Cardiac muscle cell (in vitro differentiated cells and primary cell): ENCODE measurements around the gene NUDT14. TPM values are rescaled to one million over a fixed set of nuclear protein-coding genes. Genes with fewer than 3 reads are reported as not detected.

Experiments
- DNase-seq, 2 donors: peaks; one replicate each; pipeline versions ENCODE4 v3.0.0 to v3.0.0-alpha.2; 2010 to 2017; ENCODE audit warnings: low read depth in 1 of 2, low spot score in 1 of 2
- H3K27ac ChIP-seq: fragments of 200-600 bp; sonication (generic); 2 replicates; pipeline ENCODE4 v1.5.1; 2016
- H3K27me3 ChIP-seq: fragments of 200-600 bp; sonication (generic); 2 replicates; pipeline ENCODE4 v1.6.0; 2016; ENCODE audit warnings: control low read depth
- H3K36me3 ChIP-seq: fragments of 200-600 bp; sonication (generic); 2 replicates; pipeline ENCODE4 v1.5.1; 2016; ENCODE audit warnings: control low read depth
- H3K4me1 ChIP-seq: fragments of 200-600 bp; sonication (generic); 2 replicates; pipeline ENCODE4 v1.8.1; 2017; ENCODE audit warnings: low read depth, mild to moderate bottlenecking, mixed run types
- H3K4me3 ChIP-seq: fragments of 200-600 bp; sonication (generic); 2 replicates; pipeline ENCODE4 v1.5.1; 2016; ENCODE audit warnings: mild to moderate bottlenecking
- H3K9me3 ChIP-seq: fragments of 200-600 bp; sonication (generic); 2 replicates; pipeline ENCODE4 v1.5.1; 2017; ENCODE audit warnings: low read depth, mild to moderate bottlenecking, control low read depth
- polyA plus RNA-seq: library from polyadenylated mRNA; unstranded; fragments of >200 nt; fragmentation: Nextera tagmentation; extraction: Ambion mirVana; gene quantifications from 2 replicates; pipeline ENCODE4 v1.2.1, GENCODE V29; 2016
- total RNA-seq: library from RNA; depleted of rRNA; stranded (reverse); fragments of >200 nt; gene quantifications from 2 replicates; pipeline ENCODE4 v1.2.3, GENCODE V29; 2016
- TF ChIP-seq, protein P1 (sequence below): IDR thresholded peaks from 2 replicates; pipeline ENCODE4 v1.5.1; 2012; ENCODE audit warnings: low read depth, mild to moderate bottlenecking, low read length

NUDT14 gene
- total and polyA plus RNA-seq, 2 experiments from 2014 or later: 41.3 to 64.3 TPM

DNA sequence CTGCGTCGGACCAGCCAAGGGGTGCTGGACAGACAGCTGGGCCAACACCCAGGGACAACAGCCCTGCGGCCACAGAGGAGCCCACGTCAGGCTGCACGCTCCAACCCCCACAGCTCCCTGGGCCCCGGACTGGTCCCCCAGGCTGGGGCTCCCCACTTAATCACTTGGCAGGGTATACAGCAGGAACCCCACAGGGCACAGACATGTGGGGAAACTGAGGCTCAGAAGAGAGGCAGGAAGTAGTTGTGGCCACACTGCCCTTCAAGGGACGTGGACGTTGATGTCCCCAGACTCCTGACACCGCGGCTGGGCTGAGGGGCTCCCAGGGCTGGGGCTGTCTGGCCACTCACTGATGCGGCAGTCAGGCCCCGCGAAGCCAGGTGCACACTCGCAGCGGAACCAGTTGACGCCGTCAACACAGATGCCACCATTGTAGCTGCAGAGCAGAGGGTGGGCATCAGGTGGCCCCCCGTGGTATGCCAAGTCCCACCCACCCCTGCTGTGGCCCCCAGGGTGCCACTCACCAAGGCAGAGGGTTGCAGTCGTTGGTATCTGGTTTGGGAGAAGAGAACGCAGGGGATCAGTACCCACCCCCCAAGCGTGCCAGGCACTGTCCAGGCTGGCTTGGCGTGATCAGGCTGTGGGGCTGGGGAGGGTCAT is 34.0 kb downstream of the NUDT14 start:
- no peaks in the 10 kb centered on the region for H3K9me3 ChIP-seq
- H3K27me3 ChIP-seq: no peaks in the 10 kb centered on the region
- peaks cover 1% of the 10 kb centered on the region for H3K4me1 ChIP-seq
- DNase-seq: no peak
- no peak overlapping the region for H3K4me3 ChIP-seq
- peaks cover under 1% of the 10 kb centered on the region for H3K36me3 ChIP-seq
- no peak overlapping the region for H3K27ac ChIP-seq
- TF ChIP-seq, protein P1, sequence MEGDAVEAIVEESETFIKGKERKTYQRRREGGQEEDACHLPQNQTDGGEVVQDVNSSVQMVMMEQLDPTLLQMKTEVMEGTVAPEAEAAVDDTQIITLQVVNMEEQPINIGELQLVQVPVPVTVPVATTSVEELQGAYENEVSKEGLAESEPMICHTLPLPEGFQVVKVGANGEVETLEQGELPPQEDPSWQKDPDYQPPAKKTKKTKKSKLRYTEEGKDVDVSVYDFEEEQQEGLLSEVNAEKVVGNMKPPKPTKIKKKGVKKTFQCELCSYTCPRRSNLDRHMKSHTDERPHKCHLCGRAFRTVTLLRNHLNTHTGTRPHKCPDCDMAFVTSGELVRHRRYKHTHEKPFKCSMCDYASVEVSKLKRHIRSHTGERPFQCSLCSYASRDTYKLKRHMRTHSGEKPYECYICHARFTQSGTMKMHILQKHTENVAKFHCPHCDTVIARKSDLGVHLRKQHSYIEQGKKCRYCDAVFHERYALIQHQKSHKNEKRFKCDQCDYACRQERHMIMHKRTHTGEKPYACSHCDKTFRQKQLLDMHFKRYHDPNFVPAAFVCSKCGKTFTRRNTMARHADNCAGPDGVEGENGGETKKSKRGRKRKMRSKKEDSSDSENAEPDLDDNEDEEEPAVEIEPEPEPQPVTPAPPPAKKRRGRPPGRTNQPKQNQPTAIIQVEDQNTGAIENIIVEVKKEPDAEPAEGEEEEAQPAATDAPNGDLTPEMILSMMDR: no peak

DNA sequence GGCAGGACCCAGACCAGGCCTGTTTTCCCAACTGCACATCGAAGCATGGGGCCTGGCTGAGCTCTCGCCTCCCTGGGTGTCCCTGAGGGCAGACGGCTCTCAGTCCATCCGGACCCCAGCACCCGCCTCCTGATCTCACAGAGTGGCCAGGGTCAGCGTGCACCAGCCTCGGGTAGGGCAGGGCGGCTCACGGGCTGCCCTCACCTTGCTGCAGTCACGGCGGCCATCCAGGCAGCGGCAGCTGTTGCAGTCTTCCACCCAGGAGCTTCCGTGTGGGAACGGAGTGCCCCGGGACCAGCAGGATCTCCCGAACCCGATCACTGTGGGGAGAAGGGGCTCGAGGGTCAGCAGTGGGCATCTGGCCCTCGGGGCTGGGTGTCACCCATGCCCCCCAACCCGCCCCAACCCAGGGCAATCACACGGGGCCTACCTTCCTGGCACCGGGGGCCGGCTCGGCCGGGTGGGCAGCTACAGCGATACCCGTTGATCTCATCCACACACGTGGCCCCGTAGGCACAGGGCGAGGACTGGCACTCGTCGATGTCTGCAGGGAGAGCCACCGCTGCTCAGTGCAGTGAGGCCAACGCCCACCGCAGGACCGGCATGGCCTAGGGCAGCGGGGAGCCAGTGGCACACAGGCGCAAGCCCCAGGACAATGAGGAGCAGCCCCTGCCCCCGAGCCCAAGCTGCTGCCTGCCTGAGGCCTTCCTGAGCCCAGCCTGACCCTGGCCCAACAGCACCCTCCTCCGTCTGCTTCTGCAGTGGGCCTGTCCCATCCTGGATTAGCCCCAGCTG is 34.7 kb downstream of the NUDT14 start:
- Histone ChIP-seq H3K4me1 (no peaks in the 10 kb centered on the region), H3K27me3 (no peaks in the 10 kb centered on the region), H3K9me3 (no peaks in the 10 kb centered on the region), H3K36me3 (peaks cover 3% of the 10 kb centered on the region), H3K27ac (no peak overlapping the region), H3K4me3 (no peak overlapping the region)
- DNase-seq: no peak
- TF ChIP-seq, protein P1: no peak

DNA sequence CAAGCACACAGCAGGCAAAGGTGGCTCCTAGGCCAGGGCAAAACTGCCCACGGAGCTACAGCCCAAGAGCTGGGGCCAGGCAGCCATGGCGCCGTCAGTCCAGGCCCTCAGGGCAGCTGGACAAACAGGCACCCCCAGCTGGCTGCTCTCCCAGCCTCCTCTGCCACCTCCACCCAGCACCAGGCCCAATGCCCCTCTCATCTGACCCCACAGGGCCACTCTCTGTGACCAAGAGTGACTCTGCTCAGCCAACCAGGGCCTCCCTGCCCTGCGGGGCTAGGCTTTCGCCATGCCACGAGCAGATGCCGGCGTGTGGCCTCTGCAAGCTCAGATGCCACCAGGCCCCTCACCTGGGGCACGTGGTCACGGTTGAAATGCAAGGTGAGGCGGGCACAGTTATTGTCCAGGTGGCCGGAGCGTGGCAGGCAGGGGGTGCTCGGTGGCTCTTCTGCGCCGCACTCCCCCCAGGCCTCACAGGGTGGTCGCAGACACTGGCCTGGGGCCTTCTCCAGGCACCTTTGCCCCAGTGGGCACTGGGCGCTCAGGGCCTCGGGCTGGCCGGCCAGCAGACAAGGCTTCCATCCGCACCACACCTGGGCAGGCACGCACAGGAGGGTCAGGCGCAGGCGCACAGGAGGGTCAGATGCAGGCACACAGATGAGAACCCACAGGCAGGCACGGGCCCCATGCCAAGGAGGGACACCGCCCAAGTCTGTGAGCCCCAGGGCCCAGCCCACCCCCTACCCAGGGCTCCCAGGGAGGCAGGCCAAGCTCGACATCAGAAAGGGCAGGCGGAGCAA is 35.5 kb downstream of the NUDT14 start:
- no peaks in the 10 kb centered on the region for H3K4me1 ChIP-seq
- no peak for DNase-seq
- TF ChIP-seq, protein P1: no peak
- no peak overlapping the region for H3K4me3 ChIP-seq
- H3K27ac ChIP-seq: no peak overlapping the region
- peaks cover 3% of the 10 kb centered on the region for H3K36me3 ChIP-seq
- no peaks in the 10 kb centered on the region for H3K9me3 ChIP-seq
- no peaks in the 10 kb centered on the region for H3K27me3 ChIP-seq

DNA sequence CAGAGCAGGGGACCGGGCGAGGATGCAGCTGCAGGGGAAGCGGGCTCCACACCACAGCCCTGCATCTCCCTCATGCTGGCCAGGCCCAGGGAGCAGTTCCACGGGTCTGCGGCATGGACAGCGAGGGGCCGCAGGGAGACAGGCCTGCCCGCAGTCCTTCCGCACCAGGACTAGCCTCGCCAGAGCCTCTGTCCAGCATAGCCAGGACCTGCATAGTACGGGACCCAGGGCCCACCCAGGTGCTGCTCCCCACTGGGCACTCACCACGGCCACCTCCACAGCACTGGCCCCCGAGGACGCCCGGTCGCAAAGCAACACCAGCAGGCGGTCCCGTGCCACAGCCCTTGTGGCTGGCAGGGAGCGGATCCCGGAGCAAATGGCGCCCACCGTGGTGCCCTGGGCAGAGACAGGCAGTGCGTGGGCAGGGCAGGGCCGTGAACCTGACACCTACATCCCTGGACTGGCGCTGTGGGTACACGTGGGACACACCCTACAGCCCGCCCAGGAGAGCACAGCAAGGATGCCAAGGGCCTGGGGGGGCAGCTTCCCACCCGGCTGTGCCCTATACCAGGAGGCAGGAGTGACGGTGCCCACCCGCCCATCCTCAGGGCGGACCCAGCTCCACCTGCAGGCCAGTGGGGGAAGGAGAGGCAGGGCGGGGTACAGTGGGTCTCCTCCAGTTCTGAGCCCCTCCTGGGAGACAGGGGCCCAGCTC is 36.3 kb downstream of the NUDT14 start:
- DNase-seq: no peak
- H3K9me3 ChIP-seq: no peaks in the 10 kb centered on the region
- TF ChIP-seq, protein P1: no peak
- peaks cover 3% of the 10 kb centered on the region for H3K36me3 ChIP-seq
- no peak overlapping the region for H3K4me3 ChIP-seq
- no peaks in the 10 kb centered on the region for H3K4me1 ChIP-seq
- H3K27ac ChIP-seq: no peak overlapping the region
- no peaks in the 10 kb centered on the region for H3K27me3 ChIP-seq

DNA sequence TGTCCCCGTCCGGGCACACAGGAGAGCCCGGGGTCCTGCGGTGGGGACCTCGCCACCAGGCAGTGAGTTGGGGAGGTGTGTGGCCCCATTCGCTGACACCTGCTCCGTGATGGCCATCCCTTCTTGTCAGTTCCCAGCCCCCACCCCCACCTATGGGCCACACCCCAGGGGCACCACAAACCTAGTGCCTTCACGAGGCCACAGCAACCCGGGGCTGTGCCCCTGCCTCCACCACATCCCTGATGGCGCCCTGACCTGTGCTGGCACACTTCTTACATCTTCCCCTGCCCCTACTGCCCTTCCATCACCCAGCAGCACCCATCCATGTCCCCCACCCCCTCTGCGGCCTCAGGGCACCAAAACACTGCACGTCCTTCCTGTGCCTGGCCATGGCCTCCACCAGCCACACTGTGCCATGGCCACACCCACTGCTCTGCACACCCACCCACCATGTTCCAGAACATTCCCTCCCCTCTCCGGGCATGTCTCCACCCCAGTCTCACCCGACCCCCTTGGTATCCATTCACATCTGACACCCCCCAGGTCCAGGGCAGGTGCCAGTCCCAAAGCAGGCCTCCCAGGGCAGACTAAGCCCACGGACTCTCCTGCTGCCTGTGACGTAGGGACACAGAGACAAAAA is 37.0 kb downstream of the NUDT14 start:
- DNase-seq: no peak
- H3K27ac ChIP-seq: no peak overlapping the region

More for the DNA sequence above, 37.0 kb downstream of the NUDT14 start:
- TF ChIP-seq, protein P1: no peak
- Histone ChIP-seq H3K27me3 (no peaks in the 10 kb centered on the region), H3K4me1 (no peaks in the 10 kb centered on the region), H3K9me3 (no peaks in the 10 kb centered on the region), H3K36me3 (peaks cover 3% of the 10 kb centered on the region), H3K4me3 (no peak overlapping the region)
